ENCODE data around the gene PTPRU. TPM values are rescaled to one million over a fixed set of nuclear protein-coding genes. Genes with fewer than 3 reads are reported as not detected.

PTPRU gene
- polyA plus RNA-seq, 1 experiment: 7.8 TPM

GRCh38 chr1:29343908-29344307 lies 107.6 kb downstream of the PTPRU start:
- no peak overlapping the region for H3K4me3 ChIP-seq (ENCODE audit: low read depth, low read length)
- POLR2A ChIA-PET: no interaction called here
- TF ChIP-seq CTCF (IDR thresholded peaks at IDR 0.05; ENCODE audit: low read depth, low read length): no peak
- no peak for DNase-seq (ENCODE audit: low read depth, low spot score)
- CTCF ChIA-PET: no interaction called here
- H3K27ac ChIP-seq (ENCODE audit: low read depth, low read length): no peak overlapping the region
- peaks cover 28% of the 10 kb centered on the region for H3K27me3 ChIP-seq (ENCODE audit: control insufficient read depth, insufficient read depth, low read length)
- H3K9me3 ChIP-seq (ENCODE audit: control insufficient read depth, insufficient read depth, low read length): no peaks in the 10 kb centered on the region

DNA sequence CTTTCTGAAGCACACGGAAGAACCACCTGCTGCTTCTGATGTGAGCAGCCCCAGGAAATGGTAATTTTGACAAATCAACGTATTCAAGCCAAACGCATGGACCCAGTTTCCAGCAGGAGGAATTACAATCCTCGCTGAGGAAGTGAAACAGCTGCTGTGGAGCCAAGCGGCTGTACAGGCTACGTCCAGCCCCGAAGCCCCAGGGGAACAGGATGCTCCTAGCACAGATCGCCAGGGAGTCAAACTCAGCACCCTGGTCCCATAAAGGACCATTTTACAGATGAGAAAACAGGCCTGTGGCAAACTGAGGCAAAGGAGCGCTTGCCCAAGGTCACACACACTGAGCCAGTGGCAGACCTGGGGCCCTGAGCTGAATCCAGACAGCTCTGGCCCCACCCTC lies 108.0 kb downstream of the PTPRU start:
- CTCF ChIA-PET: no interaction called here
- no peak for DNase-seq (ENCODE audit: low read depth, low spot score)
- no peaks in the 10 kb centered on the region for H3K9me3 ChIP-seq (ENCODE audit: control insufficient read depth, insufficient read depth, low read length)
- no peak overlapping the region for H3K4me3 ChIP-seq (ENCODE audit: low read depth, low read length)
- POLR2A ChIA-PET: no interaction called here
- TF ChIP-seq CTCF (IDR thresholded peaks at IDR 0.05; ENCODE audit: low read depth, low read length): no peak
- no peak overlapping the region for H3K27ac ChIP-seq (ENCODE audit: low read depth, low read length)
- H3K27me3 ChIP-seq (ENCODE audit: control insufficient read depth, insufficient read depth, low read length): peaks cover 26% of the 10 kb centered on the region

DNA sequence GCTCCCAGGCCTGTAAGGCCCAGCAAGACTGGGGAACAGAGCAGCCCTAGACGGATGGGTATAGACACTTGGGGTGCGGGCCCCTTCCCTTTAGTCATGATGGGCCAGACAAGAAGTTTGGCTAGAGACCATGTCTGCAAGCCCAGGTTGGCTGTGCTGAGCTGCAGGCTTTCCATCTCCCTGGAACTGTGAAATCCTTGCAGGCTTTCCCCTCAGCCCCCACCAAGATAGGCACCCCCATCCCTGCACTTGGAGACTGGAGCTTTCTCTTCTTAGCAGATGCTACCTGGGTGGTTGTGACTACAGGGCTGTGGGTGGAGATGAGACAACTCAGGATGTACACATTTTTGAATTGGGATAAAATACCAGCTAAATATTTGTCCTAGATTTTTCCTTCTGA lies 110.3 kb downstream of the PTPRU start:
- Histone ChIP-seq H3K27ac (ENCODE audit: low read depth, low read length) (no peak overlapping the region), H3K9me3 (ENCODE audit: control insufficient read depth, insufficient read depth, low read length) (peaks cover 6% of the 10 kb centered on the region; the same call in 1 of the 2 replicates), H3K27me3 (ENCODE audit: control insufficient read depth, insufficient read depth, low read length) (peaks cover 28% of the 10 kb centered on the region), H3K4me3 (ENCODE audit: low read depth, low read length) (no peak overlapping the region)
- no peak for TF ChIP-seq CTCF (IDR thresholded peaks at IDR 0.05; ENCODE audit: low read depth, low read length)
- CTCF ChIA-PET: no interaction called here
- POLR2A ChIA-PET: no interaction called here
- DNase-seq (ENCODE audit: low read depth, low spot score): no peak

DNA sequence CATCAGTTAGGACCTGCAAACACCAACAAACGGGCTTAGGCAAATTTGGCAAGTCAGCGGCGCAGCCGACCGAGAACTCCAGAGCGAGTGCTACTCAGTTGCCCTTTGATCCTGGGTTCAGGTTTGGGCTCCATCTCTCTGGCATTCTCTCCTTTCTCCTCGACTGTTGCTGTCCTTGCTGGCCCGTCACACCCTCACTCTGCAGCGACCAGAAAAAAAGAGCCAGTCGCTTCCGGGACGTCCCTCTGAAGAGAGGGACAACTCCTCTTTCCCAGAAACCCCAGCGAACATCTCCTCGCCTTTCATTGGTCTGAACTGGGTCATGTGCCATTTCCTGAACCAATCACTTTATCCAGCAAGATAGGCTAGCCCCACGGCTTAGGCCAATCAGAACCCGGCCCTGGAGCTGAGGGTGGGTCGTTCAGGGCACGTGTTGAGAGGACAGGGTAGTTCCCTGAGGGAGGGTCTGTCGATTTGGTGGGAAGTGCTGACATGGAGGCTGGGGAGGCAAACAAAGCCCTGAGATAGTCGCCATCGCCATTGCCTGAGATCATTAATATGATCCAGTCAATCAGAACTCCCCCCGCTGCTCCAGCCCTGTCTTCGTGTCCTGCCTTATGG lies 113.7 kb downstream of the PTPRU start:
- POLR2A ChIA-PET: no interaction called here

More for the DNA sequence above, 113.7 kb downstream of the PTPRU start:
- TF ChIP-seq CTCF (IDR thresholded peaks at IDR 0.05; ENCODE audit: low read depth, low read length): no peak
- peaks cover 6% of the 10 kb centered on the region; the same call in 1 of the 2 replicates for H3K9me3 ChIP-seq (ENCODE audit: control insufficient read depth, insufficient read depth, low read length)
- H3K27me3 ChIP-seq (ENCODE audit: control insufficient read depth, insufficient read depth, low read length): peaks cover 8% of the 10 kb centered on the region
- DNase-seq (ENCODE audit: low read depth, low spot score): no peak
- no peak overlapping the region for H3K27ac ChIP-seq (ENCODE audit: low read depth, low read length)
- no peak overlapping the region for H3K4me3 ChIP-seq (ENCODE audit: low read depth, low read length)
- CTCF ChIA-PET: no interaction called here
